Kidney (tissue), 14 donors: Measurements from ENCODE around the gene PIK3CB. TPM values are rescaled to one million over a fixed set of nuclear protein-coding genes. Genes with fewer than 3 reads are reported as not detected.

Experiments
- DNase-seq, 5 donors: peaks; one replicate each; pipeline ENCODE4 v3.0.0-alpha.2; 2013 to 2020
- FAIRE-seq: peaks from 2 replicates; lab custom pipeline; 2012; peaks lifted over from hg19 to GRCh38; lab: Jason Lieb, UNC
- H3K27ac ChIP-seq, 2 donors: one replicate each; pipeline ENCODE4 v1.7.0; 2013; ENCODE audit warnings: low read depth in 2 of 2, low read length in 2 of 2, inconsistent platforms in 1 of 2
- H3K27me3 ChIP-seq: one replicate; pipeline ENCODE4 v1.7.1; 2013; ENCODE audit warnings: low read length, inconsistent platforms; ENCODE audit not compliant: control insufficient read depth, insufficient read depth
- H3K36me3 ChIP-seq, 3 donors: one replicate each; pipeline versions ENCODE4 v1.7.0 to v1.7.1; 2013; ENCODE audit warnings: low read length in 3 of 3, control low read depth in 1 of 3, inconsistent platforms in 1 of 3; ENCODE audit not compliant: insufficient read depth in 3 of 3, control insufficient read depth in 2 of 3
- H3K4me1 ChIP-seq, 3 donors: one replicate each; pipeline versions ENCODE4 v1.7.0 to v1.7.1; 2013; ENCODE audit warnings: low read length in 3 of 3, inconsistent platforms in 1 of 3, low read depth in 1 of 3; ENCODE audit not compliant: control insufficient read depth in 2 of 3, insufficient read depth in 2 of 3
- H3K4me3 ChIP-seq, 3 donors: one replicate each; pipeline versions ENCODE4 v1.7.0 to v1.8.1; 2013; ENCODE audit warnings: low read length in 3 of 3, control low read depth in 1 of 3, inconsistent platforms in 1 of 3
- H3K9ac ChIP-seq, 3 donors: one replicate each; pipeline versions ENCODE4 v1.7.0 to v1.7.1; 2013; ENCODE audit warnings: low read length in 3 of 3, control low read depth in 1 of 3, inconsistent platforms in 1 of 3
- H3K9me3 ChIP-seq, 3 donors: one replicate each; pipeline versions ENCODE4 v1.7.0 to v1.7.1; 2013; ENCODE audit warnings: low read length in 3 of 3, control low read depth in 1 of 3, inconsistent platforms in 1 of 3; ENCODE audit not compliant: control insufficient read depth in 2 of 3, insufficient read depth in 1 of 3
- intact Hi-C: fragments of 100-400 bp; cut with DNase I; formaldehyde crosslinking; loops from one replicate; pipeline ENCODE4 v1.11.1; 2022
- polyA plus RNA-seq: library from polyadenylated mRNA; stranded (reverse); fragments of 350-450 nt; fragmentation: Illumina TruSeq; extraction: RNeasy Lipid Tissue Mini Kit (QIAGEN cat#74804); gene quantifications from one replicate; pipeline ENCODE4 v1.2.3, GENCODE V29; 2014; ENCODE audit warnings: low read depth, low replicate concordance; ENCODE audit not compliant: insufficient read depth
- total RNA-seq: library from RNA; stranded (reverse); fragmentation: NEBNext Ultra II Directional; extraction: Animal tissue kit (Norgen Biotek cat#: 25700); gene quantifications from one replicate; pipeline ENCODE4 v1.2.1, GENCODE V29; 2021
- TF ChIP-seq, protein P1 (sequence below): IDR thresholded peaks from 3 replicates; pipeline ENCODE4 v1.5.1; 2012; ENCODE audit warnings: mild to moderate bottlenecking, moderate library complexity, borderline replicate concordance; ENCODE audit not compliant: insufficient read depth; ENCODE audit errors: extremely low read depth
- donor health status: control.
- donor health status: control.
- donor health status: control.
- donor health status: control.
- donor health status: control.
- donor health status: DM: yes; HTN: yes; CAD: no.
- donor health status: Normal renal cell carcinoma (clear cell type).

Gene PIK3CB
- total and polyA plus RNA-seq, 2 donors from 2014 or later: 20.1 to 48.0 TPM

GRCh38 chr3:138818185-138818860, 16.4 kb downstream of the PIK3CB start:
- H3K9me3 ChIP-seq: no peaks in the 10 kb centered on the region
- H3K36me3 ChIP-seq: no peaks in the 10 kb centered on the region
- H3K4me1 ChIP-seq: peaks cover 0 to 9% (median 7%) of the 10 kb centered on the region in 3 donors
- no peak for FAIRE-seq
- peak overlapping the region; percentile 5 to 34 for H3K27ac ChIP-seq
- DNase-seq: peak in 2 of 5 donors; percentile 15 to 18
- no peaks in the 10 kb centered on the region for H3K27me3 ChIP-seq
- TF ChIP-seq, protein P1, sequence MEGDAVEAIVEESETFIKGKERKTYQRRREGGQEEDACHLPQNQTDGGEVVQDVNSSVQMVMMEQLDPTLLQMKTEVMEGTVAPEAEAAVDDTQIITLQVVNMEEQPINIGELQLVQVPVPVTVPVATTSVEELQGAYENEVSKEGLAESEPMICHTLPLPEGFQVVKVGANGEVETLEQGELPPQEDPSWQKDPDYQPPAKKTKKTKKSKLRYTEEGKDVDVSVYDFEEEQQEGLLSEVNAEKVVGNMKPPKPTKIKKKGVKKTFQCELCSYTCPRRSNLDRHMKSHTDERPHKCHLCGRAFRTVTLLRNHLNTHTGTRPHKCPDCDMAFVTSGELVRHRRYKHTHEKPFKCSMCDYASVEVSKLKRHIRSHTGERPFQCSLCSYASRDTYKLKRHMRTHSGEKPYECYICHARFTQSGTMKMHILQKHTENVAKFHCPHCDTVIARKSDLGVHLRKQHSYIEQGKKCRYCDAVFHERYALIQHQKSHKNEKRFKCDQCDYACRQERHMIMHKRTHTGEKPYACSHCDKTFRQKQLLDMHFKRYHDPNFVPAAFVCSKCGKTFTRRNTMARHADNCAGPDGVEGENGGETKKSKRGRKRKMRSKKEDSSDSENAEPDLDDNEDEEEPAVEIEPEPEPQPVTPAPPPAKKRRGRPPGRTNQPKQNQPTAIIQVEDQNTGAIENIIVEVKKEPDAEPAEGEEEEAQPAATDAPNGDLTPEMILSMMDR: no peak
- intact Hi-C loops: no loop called here
- H3K9ac ChIP-seq: no peak overlapping the region
- H3K4me3 ChIP-seq: no peak overlapping the region

DNA sequence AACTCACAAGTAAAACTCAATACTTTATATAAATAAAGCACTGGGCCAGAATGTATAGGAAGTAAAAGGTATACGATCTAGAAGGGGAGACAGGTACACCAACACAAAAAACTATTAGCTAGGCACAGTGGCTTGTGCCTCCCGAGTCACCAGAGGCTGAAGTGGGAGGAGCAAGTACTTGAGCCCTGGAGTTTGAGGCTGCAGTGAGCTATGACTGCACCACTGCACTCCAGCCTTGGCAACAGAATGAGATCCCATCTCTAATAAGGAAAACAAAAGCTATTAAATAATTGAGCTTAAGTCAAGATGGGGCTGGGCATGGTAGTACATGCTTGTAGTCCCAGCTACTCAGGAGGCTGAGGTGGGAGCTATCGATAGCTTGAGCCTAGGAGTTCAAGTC, 17.0 kb downstream of the PIK3CB start:
- H3K9me3 ChIP-seq: no peaks in the 10 kb centered on the region
- H3K9ac ChIP-seq: no peak overlapping the region
- DNase-seq (no peak), FAIRE-seq (no peak)
- intact Hi-C loops: no loop called here
- H3K36me3 ChIP-seq: no peaks in the 10 kb centered on the region
- H3K27me3 ChIP-seq: no peaks in the 10 kb centered on the region
- H3K27ac ChIP-seq: no peak overlapping the region
- H3K4me1 ChIP-seq: peaks cover 0 to 9% (median 7%) of the 10 kb centered on the region in 3 donors
- no peak overlapping the region for H3K4me3 ChIP-seq
- TF ChIP-seq, protein P1: no peak

GRCh38 chr3:138812806-138813205, 21.9 kb downstream of the PIK3CB start:
- Histone ChIP-seq H3K9ac (no peak overlapping the region), H3K27me3 (no peaks in the 10 kb centered on the region), H3K36me3 (no peaks in the 10 kb centered on the region), H3K9me3 (no peaks in the 10 kb centered on the region), H3K4me3 (no peak overlapping the region), H3K27ac (no peak overlapping the region), H3K4me1 (peaks cover 0 to 7% (median 4%) of the 10 kb centered on the region in 3 donors)
- intact Hi-C loops: no loop called here
- TF ChIP-seq, protein P1: no peak
- no peak for FAIRE-seq
- DNase-seq: no peak
